K562 (cell line): ENCODE results near the gene FAM53C. TPM values are rescaled to one million over a fixed set of nuclear protein-coding genes. Genes with fewer than 3 reads are reported as not detected.

Experiments
- ARHGAP35 ChIP-seq: fragments of 450-650 bp; IDR thresholded peaks from 2 replicates; pipeline ENCODE4 v1.6.1; 2018; ENCODE audit not compliant: partially characterized antibody
- ARID3A ChIP-seq: IDR thresholded peaks from 2 replicates; pipeline ENCODE4 v1.6.1; 2012; ENCODE audit warnings: low read depth, low read length, improper control_type of control experiment, borderline replicate concordance
- CTBP1 ChIP-seq: fragments of 450-650 bp; IDR thresholded peaks from 2 replicates; pipeline ENCODE4 v1.6.1; 2016; ENCODE audit warnings: borderline replicate concordance
- ESRRB ChIP-seq: fragments of 250-450 bp; sonication (Bioruptor Pico); IDR thresholded peaks from 2 replicates; pipeline ENCODE4 v1.5.0; 2020; ENCODE audit warnings: mild to moderate bottlenecking, moderate library complexity, borderline replicate concordance
- FOXA3 ChIP-seq, 2 experiments: fragments of 450-650 bp in 1 of 2; sonication (generic) in 1 of 2; formaldehyde crosslinking; IDR thresholded peaks in 1 of 2; conservative IDR thresholded peaks in 1 of 2; 2 replicates each; pipeline versions ENCODE4 v1.4.0 to v1.8.0; 2020 to 2022; ENCODE audit warnings: mild to moderate bottlenecking in 2 of 2, missing genetic modification reagents in 1 of 2
- GATAD2B ChIP-seq: fragments of 450-650 bp; IDR thresholded peaks from 2 replicates; pipeline ENCODE4 v1.6.1; 2017; ENCODE audit warnings: mild to moderate bottlenecking, borderline replicate concordance
- GTF2E2 ChIP-seq: fragments of 200-800 bp; sonication (Bioruptor generic); IDR thresholded peaks from 2 replicates; pipeline ENCODE4 v1.6.1; 2016; ENCODE audit warnings: missing genetic modification characterization, missing compliant biosample characterization
- MLLT1 ChIP-seq, 2 experiments: fragments of 450-650 bp; IDR thresholded peaks; 2 replicates each; pipeline ENCODE4 v1.6.1; 2016
- NFE2L1 ChIP-seq: fragments of 450-650 bp; IDR thresholded peaks from 2 replicates; pipeline ENCODE4 v1.6.1; 2016; ENCODE audit warnings: missing genetic modification characterization, low read depth, mild to moderate bottlenecking, missing compliant biosample characterization, moderate library complexity, borderline replicate concordance
- NFXL1 ChIP-seq: fragments of 450-650 bp; formaldehyde crosslinking; IDR thresholded peaks from 2 replicates; pipeline ENCODE4 v1.4.0; 2021; ENCODE audit warnings: mild to moderate bottlenecking
- PHB ChIP-seq: fragments of 250-450 bp; sonication (Bioruptor Pico); IDR thresholded peaks from 2 replicates; pipeline ENCODE4 v1.5.0; 2021
- PML ChIP-seq: IDR thresholded peaks from 2 replicates; pipeline ENCODE4 v1.6.1; 2012; ENCODE audit warnings: low read length, inconsistent platforms
- POU5F1 ChIP-seq: fragments of 150-350 bp; IDR thresholded peaks from 2 replicates; pipeline ENCODE4 v1.6.1; 2014; ENCODE audit warnings: borderline replicate concordance, low read length, low read depth, mild to moderate bottlenecking; ENCODE audit not compliant: partially characterized antibody
- XRCC4 ChIP-seq: IDR thresholded peaks from one replicate; pipeline ENCODE4 v1.6.1; 2011; ENCODE audit not compliant: insufficient read depth, insufficient read length; ENCODE audit errors: extremely low read depth
- ZFP36 ChIP-seq: fragments of 150-350 bp; IDR thresholded peaks from 2 replicates; pipeline ENCODE4 v1.6.1; 2018; ENCODE audit warnings: low read length, low read depth; ENCODE audit not compliant: partially characterized antibody
- ZSCAN29 ChIP-seq: fragments of 450-650 bp; IDR thresholded peaks from 2 replicates; pipeline ENCODE4 v1.6.1; 2017
- polyA plus RNA-seq, 8 experiments: library from polyadenylated mRNA; depleted of rRNA in 4 of 8; stranded (reverse) in 5 of 8; unstranded in 3 of 8; fragments of >200 nt; fragmentation: Nextera tagmentation in 2 of 8; fragmentation: Illumina TruSeq in 1 of 8; extraction: Ambion mirVana in 2 of 8; extraction: Trizol in 1 of 8; gene quantifications; 2 replicates each; pipeline versions ENCODE4 v1.2.1 to v1.2.3, GENCODE V29; 2011 to 2014; ENCODE audit warnings: inconsistent platforms in 1 of 8, missing spikeins in 1 of 8
- total RNA-seq, 7 experiments: library from RNA; depleted of rRNA in 6 of 7; stranded (reverse); fragments of >200 nt in 6 of 7; fragmentation: Illumina TruSeq in 2 of 7; extraction: Trizol in 2 of 7; gene quantifications; 2 replicates each; pipeline versions ENCODE4 v1.2.1 to v1.2.3, GENCODE V29; 2011 to 2021; ENCODE audit warnings: low replicate concordance in 1 of 7
- TF ChIP-seq, protein P1 (sequence below), 3 experiments: fragments of 200-800 bp in 1 of 3; sonication (Bioruptor generic) in 1 of 3; sonication (generic) in 1 of 3; formaldehyde crosslinking in 1 of 3; IDR thresholded peaks; 2 replicates each; pipeline versions ENCODE4 v1.6.1 to v1.8.0; 2016 to 2022; ENCODE audit warnings: mild to moderate bottlenecking in 2 of 3, missing compliant biosample characterization in 2 of 3, missing genetic modification characterization in 2 of 3, missing genetic modification reagents in 1 of 3
- TF ChIP-seq, protein P2 (sequence below): sonication (generic); formaldehyde crosslinking; IDR thresholded peaks from 2 replicates; pipeline ENCODE4 v1.8.1; 2023; ENCODE audit warnings: mild to moderate bottlenecking, missing genetic modification reagents, moderate library complexity
- TF ChIP-seq, protein P3 (sequence below): sonication (generic); formaldehyde crosslinking; IDR thresholded peaks from 2 replicates; pipeline ENCODE4 v1.8.0; 2022; ENCODE audit warnings: mild to moderate bottlenecking, missing genetic modification reagents

FAM53C gene
- total and polyA plus RNA-seq, 9 of the 15 experiments (the other 6 are each of a cell fraction or from before 2014, with no cell fraction given), result 9.7 to 38.5 (median 25.2) TPM

DNA sequence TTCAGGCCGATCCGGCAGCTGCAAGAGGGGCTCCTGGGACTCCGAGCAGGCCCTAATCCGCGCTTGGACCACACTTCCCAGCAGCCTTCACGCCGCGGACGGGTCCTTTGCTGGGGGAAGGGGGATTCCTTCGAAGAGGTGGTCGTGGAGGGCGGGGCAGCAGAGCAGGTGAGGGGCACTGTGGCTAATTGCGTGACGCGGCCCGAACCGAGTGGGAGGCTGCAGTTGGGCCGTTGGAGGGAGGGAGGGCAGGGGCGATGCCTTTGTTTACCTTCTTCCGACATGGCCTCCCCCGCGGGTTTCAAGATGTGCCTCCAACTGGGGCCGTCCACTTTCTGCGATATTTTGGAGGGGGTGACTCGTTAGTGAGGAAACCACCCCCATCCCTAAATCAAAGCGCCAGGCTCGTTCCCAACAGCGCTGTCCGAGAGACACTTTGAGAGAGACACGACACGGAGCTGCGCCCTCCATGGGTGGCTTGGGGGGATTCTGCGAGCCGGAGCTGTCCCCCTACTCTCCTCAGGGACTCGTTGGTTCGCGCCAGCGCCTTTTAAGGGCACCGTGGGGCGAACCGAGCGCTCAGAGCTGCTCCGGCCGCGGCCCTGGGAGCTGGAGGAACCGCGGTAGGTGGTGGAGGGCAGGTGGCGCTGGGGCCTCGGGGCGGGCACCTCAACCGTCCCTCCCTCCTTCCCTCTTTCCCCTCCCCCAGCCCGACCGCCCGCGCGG is at the start of gene FAM53C (continued):
- TF ChIP-seq ARID3A (no peak; the same call in 1 of the 2 replicates), NFXL1 (CRISPR knock-in tag) (no peak), PML (peak; percentile 85), GTF2E2 (tag) (peak; percentile 91), MLLT1 (IDR thresholded peaks at IDR 0.05) (peak in 1 of 2 experiments; percentile 66; a peak in 1 of 4 replicates), ESRRB (CRISPR knock-in tag) (no peak), GATAD2B (no peak), POU5F1 (peak; percentile 2), XRCC4 (no peak), CTBP1 (peak; percentile 71), ZFP36 (peak; percentile 10), PHB (CRISPR knock-in tag) (peak; percentile 21; the same call in 1 of the 2 replicates), ARHGAP35 (no peak), NFE2L1 (tag) (no peak), FOXA3 (CRISPR knock-in tag; conservative IDR thresholded peaks at IDR 0.05 in 1 of 2, IDR thresholded peaks at IDR 0.05 in 1 of 2) (peak; percentile 98 to 99), ZSCAN29 (no peak)
- TF ChIP-seq, protein P1, sequence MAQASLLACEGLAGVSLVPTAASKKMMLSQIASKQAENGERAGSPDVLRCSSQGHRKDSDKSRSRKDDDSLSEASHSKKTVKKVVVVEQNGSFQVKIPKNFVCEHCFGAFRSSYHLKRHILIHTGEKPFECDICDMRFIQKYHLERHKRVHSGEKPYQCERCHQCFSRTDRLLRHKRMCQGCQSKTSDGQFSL (CRISPR knock-in tag; IDR thresholded peaks at IDR 0.05), result 0 out of 2 replicates have a peak, but pooled peaks have one; percentile 82
- TF ChIP-seq, protein P1 (tag; IDR thresholded peaks at IDR 0.05), result peak in 1 of 2 experiments; percentile 52; a peak in 1 of 4 replicates
- TF ChIP-seq, protein P2, sequence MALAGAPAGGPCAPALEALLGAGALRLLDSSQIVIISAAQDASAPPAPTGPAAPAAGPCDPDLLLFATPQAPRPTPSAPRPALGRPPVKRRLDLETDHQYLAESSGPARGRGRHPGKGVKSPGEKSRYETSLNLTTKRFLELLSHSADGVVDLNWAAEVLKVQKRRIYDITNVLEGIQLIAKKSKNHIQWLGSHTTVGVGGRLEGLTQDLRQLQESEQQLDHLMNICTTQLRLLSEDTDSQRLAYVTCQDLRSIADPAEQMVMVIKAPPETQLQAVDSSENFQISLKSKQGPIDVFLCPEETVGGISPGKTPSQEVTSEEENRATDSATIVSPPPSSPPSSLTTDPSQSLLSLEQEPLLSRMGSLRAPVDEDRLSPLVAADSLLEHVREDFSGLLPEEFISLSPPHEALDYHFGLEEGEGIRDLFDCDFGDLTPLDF (CRISPR knock-in tag), result no peak; the same call in 1 of the 2 replicates
- TF ChIP-seq, protein P3, sequence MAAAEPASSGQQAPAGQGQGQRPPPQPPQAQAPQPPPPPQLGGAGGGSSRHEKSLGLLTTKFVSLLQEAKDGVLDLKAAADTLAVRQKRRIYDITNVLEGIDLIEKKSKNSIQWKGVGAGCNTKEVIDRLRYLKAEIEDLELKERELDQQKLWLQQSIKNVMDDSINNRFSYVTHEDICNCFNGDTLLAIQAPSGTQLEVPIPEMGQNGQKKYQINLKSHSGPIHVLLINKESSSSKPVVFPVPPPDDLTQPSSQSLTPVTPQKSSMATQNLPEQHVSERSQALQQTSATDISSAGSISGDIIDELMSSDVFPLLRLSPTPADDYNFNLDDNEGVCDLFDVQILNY (CRISPR knock-in tag), result no peak; the same call in 1 of the 2 replicates
